HEK293T (cell line): ENCODE measurements around the gene SMPD4.
"Not testable (repeated sequence)": the region's sequence is repeated elsewhere in the genome, so short reads cannot be mapped to it uniquely, and the experiment has no call there.

ENCODE experiments used
- CTCF ChIA-PET: fragments of 350-600 bp; formaldehyde crosslinking; extraction: SDS; loops from one replicate; lab custom pipeline; 2021; ENCODE audit warnings: antibody characterized with exemption, inconsistent platforms; lab: Yijun Ruan, JAX
- POLR2A ChIA-PET: fragments of 350-600 bp; formaldehyde crosslinking; extraction: SDS; loops from one replicate; lab custom pipeline; 2020; ENCODE audit warnings: antibody characterized with exemption, inconsistent platforms; lab: Yijun Ruan, JAX
- DNase-seq: peaks from one replicate; pipeline ENCODE4 v3.0.0; 2012; ENCODE audit warnings: mixed read lengths; ENCODE audit errors: extremely low spot score
- PKNOX1 ChIP-seq: fragments of 450-650 bp; IDR thresholded peaks from 2 replicates; pipeline ENCODE4 v1.6.1; 2016

Gene SMPD4

GRCh38 chr2:130145006-130145414 is 36.4 kb downstream of the SMPD4 start, which contains the start of gene CCDC74B:
CCDC74B (minus strand) TSS chr2:130145112; CDS start chr2:130144996, 116 bp downstream.
- CTCF ChIA-PET, POLR2A ChIA-PET, DNase-seq: not testable (repeated sequence)
- peak; percentile 92 for TF ChIP-seq PKNOX1

GRCh38 chr2:130143266-130144039 is 37.9 kb downstream of the SMPD4 start:
- DNase-seq, CTCF ChIA-PET, POLR2A ChIA-PET: not testable (repeated sequence)

GRCh38 chr2:130142396-130143265 is 38.8 kb downstream of the SMPD4 start:
- CTCF ChIA-PET, POLR2A ChIA-PET, DNase-seq: not testable (repeated sequence)

GRCh38 chr2:130141645-130142370 is 39.6 kb downstream of the SMPD4 start:
- CTCF ChIA-PET, DNase-seq, POLR2A ChIA-PET: not testable (repeated sequence)

GRCh38 chr2:130141002-130141401 is 40.4 kb downstream of the SMPD4 start:
- CTCF ChIA-PET, POLR2A ChIA-PET, DNase-seq: not testable (repeated sequence)

- POLR2A ChIA-PET, CTCF ChIA-PET: not testable (repeated sequence)
Measured at GRCh38 chr2:130140516-130140915, 40.9 kb downstream of the SMPD4 start.

GRCh38 chr2:130139331-130140280 is 41.8 kb downstream of the SMPD4 start:
- CTCF ChIA-PET, POLR2A ChIA-PET, DNase-seq: not testable (repeated sequence)

More at GRCh38 chr2:130140516-130140915, 40.9 kb downstream of the SMPD4 start:
- DNase-seq, result not testable (repeated sequence)

GRCh38 chr2:130138841-130139251 is 42.6 kb downstream of the SMPD4 start:
- CTCF ChIA-PET, POLR2A ChIA-PET, DNase-seq: not testable (repeated sequence)

GRCh38 chr2:130138326-130138725 is 43.1 kb downstream of the SMPD4 start:
- CTCF ChIA-PET, POLR2A ChIA-PET, DNase-seq: not testable (repeated sequence)

GRCh38 chr2:130137118-130137517 is 44.3 kb downstream of the SMPD4 start:
- CTCF ChIA-PET, DNase-seq, POLR2A ChIA-PET: not testable (repeated sequence)

- CTCF ChIA-PET, DNase-seq, POLR2A ChIA-PET: not testable (repeated sequence)
Measured at GRCh38 chr2:130136546-130136945, 44.9 kb downstream of the SMPD4 start.
